ENCODE measurements around the gene SARS1.
"Not testable (repeated sequence)": the region's sequence is repeated elsewhere in the genome, so short reads cannot be mapped to it uniquely, and the experiment has no call there.

The SARS1 gene

DNA sequence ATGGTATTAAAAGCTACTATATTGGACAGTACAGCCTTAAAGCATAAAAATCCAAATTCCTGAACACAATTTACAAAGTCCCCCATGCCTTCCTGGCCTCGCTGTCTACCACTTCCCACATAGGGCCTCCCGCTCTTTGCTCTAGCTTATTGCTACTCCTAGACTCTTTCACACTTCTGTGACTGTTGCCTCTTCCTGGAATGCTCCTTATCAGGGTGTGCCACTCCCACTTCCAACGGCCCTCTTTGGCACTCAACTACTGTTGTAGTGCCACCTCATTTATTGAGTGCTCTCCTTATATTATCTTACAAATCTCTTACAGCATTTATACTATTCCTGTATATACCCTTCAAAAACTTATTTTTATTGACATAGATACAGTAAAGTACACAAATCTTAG is 4.8 kb downstream of the SARS1 start:
- Histone ChIP-seq H4K20me1 (ENCODE audit: insufficient read depth, low read length) (peaks cover 32% of the 10 kb centered on the region), H3K4me2 (ENCODE audit: insufficient read depth, low read length) (no peak overlapping the region), H3K36me3 (ENCODE audit: insufficient read depth, low read length) (peaks cover 35% of the 10 kb centered on the region)

GRCh38 chr1:109221201-109221600 is 7.5 kb downstream of the SARS1 start:
- H3K9me3 ChIP-seq (ENCODE audit: insufficient read depth, low read length, severe bottlenecking); H3K4me3 ChIP-seq (ENCODE audit: low read depth in 1 of 2, low read length in 2 of 2); H3K4me1 ChIP-seq (ENCODE audit: insufficient read depth, low read length); H3K4me2 ChIP-seq (ENCODE audit: insufficient read depth, low read length); ATAC-seq (ENCODE audit: insufficient read depth, low read depth); DNase-seq; H3K9ac ChIP-seq (ENCODE audit: low read depth, low read length); H3K27me3 ChIP-seq (ENCODE audit: insufficient read depth, low read length, poor library complexity); H2AFZ ChIP-seq (ENCODE audit: low read depth, low read length); H3K27ac ChIP-seq (ENCODE audit: low read length): not testable (repeated sequence)
- Histone ChIP-seq H3K36me3 (ENCODE audit: insufficient read depth, low read length) (peaks cover 51% of the 10 kb centered on the region), H3K79me2 (ENCODE audit: insufficient read depth, low read length) (peaks cover 93% of the 10 kb centered on the region), H4K20me1 (ENCODE audit: insufficient read depth, low read length) (peaks cover 21% of the 10 kb centered on the region; the same call in 1 of the 2 replicates)

More for the DNA sequence above, 4.8 kb downstream of the SARS1 start:
- Histone ChIP-seq H2AFZ (ENCODE audit: low read depth, low read length) (no peak overlapping the region), H3K9ac (ENCODE audit: low read depth, low read length) (no peak overlapping the region), H3K4me3 (ENCODE audit: low read depth in 1 of 2, low read length in 2 of 2) (no peak overlapping the region), H3K27ac (ENCODE audit: low read length) (no peak overlapping the region), H3K79me2 (ENCODE audit: insufficient read depth, low read length) (peaks cover 91% of the 10 kb centered on the region), H3K4me1 (ENCODE audit: insufficient read depth, low read length) (peaks cover 26% of the 10 kb centered on the region), H3K27me3 (ENCODE audit: insufficient read depth, low read length, poor library complexity) (no peaks in the 10 kb centered on the region), H3K9me3 (ENCODE audit: insufficient read depth, low read length, severe bottlenecking) (no peaks in the 10 kb centered on the region)
- no peak for ATAC-seq (ENCODE audit: insufficient read depth, low read depth)
- no peak for DNase-seq
- TF ChIP-seq CTCF (IDR thresholded peaks at IDR 0.05; ENCODE audit: borderline replicate concordance, extremely low read depth, low read length, poor library complexity, severe bottlenecking): no peak
- TF ChIP-seq EZH2 (IDR thresholded peaks at IDR 0.05; ENCODE audit: borderline replicate concordance, low read depth, low read length, severe bottlenecking): no peak

GRCh38 chr1:109225308-109225707 is 11.6 kb downstream of the SARS1 start:
- TF ChIP-seq CTCF (IDR thresholded peaks at IDR 0.05; ENCODE audit: borderline replicate concordance, extremely low read depth, low read length, poor library complexity, severe bottlenecking) (no peak), EZH2 (IDR thresholded peaks at IDR 0.05; ENCODE audit: borderline replicate concordance, low read depth, low read length, severe bottlenecking) (no peak)
- H3K27ac ChIP-seq (ENCODE audit: low read length): no peak overlapping the region
- H3K79me2 ChIP-seq (ENCODE audit: insufficient read depth, low read length): peaks cover 63% of the 10 kb centered on the region

GRCh38 chr1:109225711-109226445 is 12.2 kb downstream of the SARS1 start:
- Histone ChIP-seq H3K4me1 (ENCODE audit: insufficient read depth, low read length) (no peaks in the 10 kb centered on the region), H3K79me2 (ENCODE audit: insufficient read depth, low read length) (peaks cover 57% of the 10 kb centered on the region), H3K9ac (ENCODE audit: low read depth, low read length) (no peak overlapping the region), H4K20me1 (ENCODE audit: insufficient read depth, low read length) (peaks cover 3% of the 10 kb centered on the region; the same call in 1 of the 2 replicates), H2AFZ (ENCODE audit: low read depth, low read length) (no peak overlapping the region), H3K27ac (ENCODE audit: low read length) (no peak overlapping the region), H3K27me3 (ENCODE audit: insufficient read depth, low read length, poor library complexity) (no peaks in the 10 kb centered on the region), H3K4me2 (ENCODE audit: insufficient read depth, low read length) (no peak overlapping the region), H3K9me3 (ENCODE audit: insufficient read depth, low read length, severe bottlenecking) (no peaks in the 10 kb centered on the region), H3K36me3 (ENCODE audit: insufficient read depth, low read length) (peaks cover 79% of the 10 kb centered on the region), H3K4me3 (ENCODE audit: low read depth in 1 of 2, low read length in 2 of 2) (no peak overlapping the region)
- DNase-seq (no peak), ATAC-seq (ENCODE audit: insufficient read depth, low read depth) (no peak)
- TF ChIP-seq CTCF (IDR thresholded peaks at IDR 0.05; ENCODE audit: borderline replicate concordance, extremely low read depth, low read length, poor library complexity, severe bottlenecking): no peak
- no peak for TF ChIP-seq EZH2 (IDR thresholded peaks at IDR 0.05; ENCODE audit: borderline replicate concordance, low read depth, low read length, severe bottlenecking)

More at GRCh38 chr1:109225308-109225707, 11.6 kb downstream of the SARS1 start:
- no peak overlapping the region for H3K4me2 ChIP-seq (ENCODE audit: insufficient read depth, low read length)
- peaks cover 73% of the 10 kb centered on the region for H3K36me3 ChIP-seq (ENCODE audit: insufficient read depth, low read length)
- peaks cover 3% of the 10 kb centered on the region; the same call in 1 of the 2 replicates for H4K20me1 ChIP-seq (ENCODE audit: insufficient read depth, low read length)
- H3K4me1 ChIP-seq (ENCODE audit: insufficient read depth, low read length): no peaks in the 10 kb centered on the region
- no peak overlapping the region for H3K9ac ChIP-seq (ENCODE audit: low read depth, low read length)
- no peak for DNase-seq
- no peak overlapping the region for H2AFZ ChIP-seq (ENCODE audit: low read depth, low read length)
- no peaks in the 10 kb centered on the region for H3K27me3 ChIP-seq (ENCODE audit: insufficient read depth, low read length, poor library complexity)
- ATAC-seq (ENCODE audit: insufficient read depth, low read depth): no peak
- no peaks in the 10 kb centered on the region for H3K9me3 ChIP-seq (ENCODE audit: insufficient read depth, low read length, severe bottlenecking)
- H3K4me3 ChIP-seq (ENCODE audit: low read depth in 1 of 2, low read length in 2 of 2): no peak overlapping the region

All from DND-41 (cell line).